NCI-H2081 (cell line): Measurements from ENCODE around the gene AP3S1.
A peak's percentile ranks its signal among the peaks of the same experiment; 100 is the strongest.
"Not testable (repeated sequence)": the region's sequence is repeated elsewhere in the genome, so short reads cannot be mapped to it uniquely, and the experiment has no call there.

Experiments
- DNase-seq, 2 experiments: peaks; one replicate each; lab custom pipeline; 2025; lab: John Stamatoyannopoulos, UW

Gene AP3S1

GRCh38 chr5:115873392-115873791, 31.7 kb downstream of the AP3S1 start:
- peak in 1 of 2 experiments; percentile 36 for DNase-seq

- no peak for DNase-seq
Measured at GRCh38 chr5:115875447-115875846, 33.7 kb downstream of the AP3S1 start.

GRCh38 chr5:115877342-115877741, 35.6 kb downstream of the AP3S1 start:
- DNase-seq, result not testable (repeated sequence)

GRCh38 chr5:115882434-115882833, 40.7 kb downstream of the AP3S1 start:
- not testable (repeated sequence) for DNase-seq

GRCh38 chr5:115884704-115885103, 43.0 kb downstream of the AP3S1 start:
- no peak for DNase-seq

GRCh38 chr5:115885208-115885607, 43.5 kb downstream of the AP3S1 start:
- DNase-seq, result not testable (repeated sequence)

DNA sequence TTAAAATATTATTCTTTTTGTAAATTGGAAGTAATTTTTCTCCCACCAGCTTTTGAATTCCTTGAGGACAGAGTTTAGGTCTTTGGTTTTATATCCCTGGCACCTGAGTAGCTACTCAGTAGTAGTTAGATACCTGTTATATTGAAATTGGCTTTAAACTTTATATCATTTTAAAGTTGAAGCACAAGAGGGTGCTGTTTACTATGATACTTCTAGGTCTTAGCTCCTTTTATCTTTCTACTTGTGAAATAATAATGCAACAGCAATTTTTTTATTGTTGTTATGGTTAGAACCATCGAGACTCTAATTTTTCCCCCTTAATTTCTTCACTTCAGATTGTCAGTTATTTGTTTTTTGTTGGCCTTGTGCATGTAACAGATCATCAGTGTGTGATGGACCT, 46.3 kb downstream of the AP3S1 start:
- DNase-seq, result no peak

- DNase-seq, result no peak
Measured at GRCh38 chr5:115892021-115892420, 50.3 kb downstream of the AP3S1 start.

- DNase-seq, result no peak
Measured at GRCh38 chr5:115894342-115894741, 52.6 kb downstream of the AP3S1 start.

DNA sequence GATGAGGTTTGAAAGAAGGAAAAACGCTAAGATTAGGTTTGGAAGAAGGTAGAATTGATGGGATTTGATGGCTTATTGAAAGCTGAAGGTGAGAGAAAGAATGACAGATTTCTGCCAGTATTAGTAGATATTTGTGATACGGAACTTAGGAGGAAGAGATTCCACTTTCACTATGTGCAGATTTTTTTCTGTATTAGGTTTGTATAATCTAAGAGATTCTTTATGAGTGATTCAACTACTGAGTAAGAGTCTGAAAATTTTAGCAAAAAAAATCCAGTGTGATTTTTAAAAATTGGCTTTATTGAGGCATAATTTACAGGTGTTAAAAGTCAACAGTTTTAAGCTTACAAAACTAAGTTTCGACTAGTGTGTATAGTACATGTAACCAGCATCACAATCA, 54.1 kb downstream of the AP3S1 start:
- no peak for DNase-seq

- DNase-seq, result no peak
Measured at GRCh38 chr5:115898656-115899055, 56.9 kb downstream of the AP3S1 start.

- DNase-seq, result no peak
Measured at GRCh38 chr5:115907177-115907576, 65.4 kb downstream of the AP3S1 start.

DNA sequence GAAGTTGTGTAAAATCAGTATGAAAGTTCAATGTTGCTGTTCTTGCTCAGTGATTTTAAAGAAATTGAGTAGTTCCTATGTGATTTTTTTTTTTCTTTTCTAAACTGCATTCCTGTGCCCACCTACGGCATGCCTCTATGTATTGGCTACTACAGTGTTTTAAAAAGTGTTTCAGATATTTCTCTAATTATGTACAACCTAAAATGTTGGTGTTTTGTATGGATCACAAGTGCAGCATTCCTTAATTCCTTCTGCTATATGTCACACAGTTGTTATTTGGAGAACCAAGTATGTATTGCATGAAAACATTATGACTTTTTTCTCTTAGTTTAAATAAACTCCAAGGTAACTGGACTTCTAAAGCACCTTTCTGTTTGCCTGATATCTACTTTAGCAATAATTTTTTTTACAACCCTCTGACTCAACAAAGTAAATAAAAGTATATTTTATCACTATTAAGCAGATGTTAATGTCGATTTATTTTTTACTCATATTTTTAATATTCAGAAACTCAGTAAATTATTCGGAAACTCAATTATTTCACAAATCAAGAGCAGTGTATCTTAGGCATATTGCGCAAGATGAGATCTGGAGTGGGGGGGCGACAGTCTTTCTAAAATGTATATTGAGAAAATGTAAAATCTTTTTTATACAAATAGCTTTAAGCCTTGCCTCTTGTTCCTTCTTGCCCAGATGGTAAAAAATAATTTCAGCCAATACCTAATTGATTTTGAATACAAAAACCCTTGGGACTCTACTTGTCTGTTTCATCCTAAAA, 72.1 kb downstream of the AP3S1 start:
- not testable (repeated sequence) for DNase-seq

DNA sequence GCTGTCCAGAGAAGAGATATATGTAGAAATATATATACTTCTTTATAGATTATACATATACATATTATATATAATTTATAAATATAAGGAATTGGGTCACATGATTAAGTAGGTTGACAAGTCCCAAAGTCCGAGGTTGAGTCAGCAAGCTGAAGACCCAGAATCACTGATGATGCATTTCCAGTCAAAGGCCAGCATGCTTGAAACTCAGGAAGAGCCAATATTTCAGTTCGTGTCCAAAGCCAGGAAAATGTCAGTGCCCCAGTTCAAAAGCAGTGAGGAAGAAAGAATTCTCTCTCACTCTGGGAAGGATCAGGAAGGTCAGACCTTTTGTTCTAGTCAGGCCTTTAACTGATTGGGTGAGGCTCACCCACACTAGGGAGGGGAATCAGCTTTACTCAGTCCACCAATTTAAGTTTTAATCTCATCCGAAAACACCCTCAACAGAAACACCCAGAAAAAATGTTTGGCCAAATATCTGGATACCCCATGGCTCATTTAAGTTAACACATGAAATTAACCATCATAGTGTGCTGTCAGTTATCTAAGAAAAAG, 78.5 kb downstream of the AP3S1 start:
- no peak for DNase-seq

DNA sequence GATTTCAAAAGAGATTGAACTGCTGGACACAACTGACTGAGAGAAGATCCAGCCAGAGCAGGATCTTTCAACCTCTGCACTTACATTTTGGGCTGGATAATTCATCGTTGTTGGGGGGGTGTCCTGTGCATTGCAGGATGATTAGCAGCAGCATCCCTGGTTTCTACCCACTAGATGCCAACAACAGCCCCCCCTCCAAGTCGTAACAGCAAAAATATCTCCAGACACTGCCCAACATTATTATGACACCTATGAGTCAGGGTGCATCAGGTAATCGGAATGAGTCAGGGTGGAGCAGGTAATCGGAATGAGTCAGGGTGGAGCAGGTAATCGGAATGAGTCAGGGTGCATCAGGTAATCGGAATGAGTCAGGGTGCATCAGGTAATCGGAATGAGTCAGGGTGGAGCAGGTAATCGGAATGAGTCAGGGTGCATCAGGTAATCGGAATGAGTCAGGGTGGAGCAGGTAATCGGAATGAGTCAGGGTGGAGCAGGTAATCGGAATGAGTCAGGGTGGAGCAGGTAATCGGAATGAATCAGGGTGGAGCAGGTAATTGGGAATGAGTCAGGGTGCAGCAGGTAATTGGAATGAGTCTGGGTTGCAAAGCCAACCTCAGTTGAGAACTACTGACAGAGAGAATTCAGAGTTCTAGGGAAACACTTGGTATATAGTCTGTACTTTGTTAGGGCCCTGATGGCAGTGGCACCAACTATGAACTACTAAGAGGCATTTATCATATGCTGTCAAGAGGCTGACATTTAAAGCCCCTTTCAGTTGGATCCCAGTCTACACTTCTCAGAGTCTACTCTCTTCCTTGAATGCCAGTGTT, 87.1 kb downstream of the AP3S1 start:
- DNase-seq, result not testable (repeated sequence)

DNA sequence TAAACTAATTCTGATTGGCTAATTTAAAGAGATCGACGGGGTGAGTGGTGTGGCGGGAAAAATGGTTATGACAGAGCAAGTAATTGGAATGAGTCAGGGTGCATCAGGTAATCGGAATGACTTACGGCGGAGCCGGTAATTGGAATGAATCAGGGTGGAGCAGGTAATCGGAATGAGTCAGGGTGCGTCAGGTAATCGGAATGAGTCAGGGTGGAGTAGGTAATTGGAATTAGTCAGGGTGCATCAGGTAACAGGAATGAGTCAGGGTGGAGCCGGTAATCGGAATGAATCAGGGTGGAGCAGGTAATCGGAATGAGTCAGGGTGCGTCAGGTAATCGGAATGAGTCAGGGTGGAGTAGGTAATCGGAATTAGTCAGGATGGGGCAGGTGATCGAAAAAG, 88.4 kb downstream of the AP3S1 start:
- DNase-seq, result not testable (repeated sequence)

DNA sequence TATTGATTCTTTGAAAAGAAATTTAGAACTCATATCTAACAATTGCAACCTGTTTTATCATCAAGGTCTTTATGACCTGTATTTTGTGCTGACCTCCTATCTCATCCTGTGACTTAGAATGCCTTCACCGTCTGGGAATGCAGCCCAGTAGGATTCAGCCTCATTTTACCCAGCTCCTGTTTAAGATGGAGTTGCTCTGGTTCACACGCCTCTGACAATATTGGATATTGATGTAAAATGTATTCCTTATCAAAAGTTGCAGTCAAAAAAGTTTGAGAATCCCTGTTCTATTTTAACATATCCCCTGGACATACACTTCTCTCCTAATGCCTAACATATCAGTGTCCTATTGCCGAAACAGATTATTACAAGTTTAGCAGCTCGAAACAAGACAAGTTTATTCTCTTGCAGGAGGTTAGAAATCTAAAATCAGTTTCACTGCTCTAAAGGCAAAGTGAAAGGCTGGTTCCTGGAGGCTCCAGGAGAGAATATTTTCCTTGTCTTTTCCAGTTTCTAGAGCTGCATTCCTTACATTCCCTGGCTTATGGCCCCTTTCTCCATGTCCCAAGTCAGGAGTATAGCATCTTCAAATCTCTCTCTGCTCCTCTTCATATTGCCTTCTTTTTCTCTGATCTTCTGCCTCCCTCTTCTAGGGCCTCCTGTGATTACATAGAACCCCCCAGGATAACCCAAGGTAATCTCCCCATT, 89.0 kb downstream of the AP3S1 start:
- DNase-seq, result no peak

DNA sequence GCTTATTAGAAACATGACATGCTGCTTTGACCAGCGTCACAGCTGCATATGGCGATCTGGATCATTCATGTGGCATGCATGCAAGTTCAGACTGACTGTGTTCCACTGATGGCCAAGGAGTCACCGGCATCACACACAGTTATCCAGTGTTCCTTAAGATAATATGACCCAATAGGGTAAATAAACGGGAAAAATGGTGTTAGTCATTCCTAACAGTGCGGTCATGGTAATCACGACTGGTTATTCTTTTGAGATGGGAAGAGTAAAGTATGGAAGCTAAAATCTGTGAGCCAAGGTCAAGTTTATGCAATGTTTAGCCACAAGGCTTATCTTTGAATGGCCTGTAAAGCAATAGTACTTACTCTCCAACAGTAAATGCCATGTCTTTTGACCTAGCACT, 91.3 kb downstream of the AP3S1 start:
- DNase-seq, result no peak

GRCh38 chr5:115934388-115934974, 92.7 kb downstream of the AP3S1 start:
- DNase-seq, result no peak

GRCh38 chr5:115936031-115936430, 94.3 kb downstream of the AP3S1 start:
- no peak for DNase-seq

- DNase-seq, result no peak
Measured at GRCh38 chr5:115939059-115939458, 97.3 kb downstream of the AP3S1 start.
